Neural cell (in vitro differentiated cells): Measurements from ENCODE around the gene ZC3H15.

ENCODE experiments used
- EZH2 ChIP-seq: fragments of 200-600, 300-800 bp; shearing (Covaris generic), sonication (generic); IDR thresholded peaks from 2 replicates; pipeline ENCODE4 v1.6.1; 2014; ENCODE audit warnings: antibody characterized with exemption, low read length, borderline replicate concordance, mild to moderate bottlenecking; ENCODE audit not compliant: insufficient read depth, poor library complexity, severe bottlenecking
- RAD21 ChIP-seq: fragments of 450-650 bp; conservative IDR thresholded peaks from 2 replicates; pipeline ENCODE4 v1.6.1; 2014; ENCODE audit warnings: antibody characterized with exemption, mild to moderate bottlenecking, moderate library complexity
- SMC3 ChIP-seq: fragments of 450-650 bp; conservative IDR thresholded peaks from 2 replicates; pipeline ENCODE4 v1.6.1; 2014; ENCODE audit warnings: antibody characterized with exemption, mild to moderate bottlenecking, moderate library complexity; ENCODE audit not compliant: poor library complexity
- TF ChIP-seq, protein P1 (sequence below): fragments of 450-650 bp; IDR thresholded peaks from 2 replicates; pipeline ENCODE4 v1.5.1; 2014; ENCODE audit warnings: antibody characterized with exemption, mild to moderate bottlenecking, moderate library complexity; ENCODE audit not compliant: poor library complexity, severe bottlenecking

DNA sequence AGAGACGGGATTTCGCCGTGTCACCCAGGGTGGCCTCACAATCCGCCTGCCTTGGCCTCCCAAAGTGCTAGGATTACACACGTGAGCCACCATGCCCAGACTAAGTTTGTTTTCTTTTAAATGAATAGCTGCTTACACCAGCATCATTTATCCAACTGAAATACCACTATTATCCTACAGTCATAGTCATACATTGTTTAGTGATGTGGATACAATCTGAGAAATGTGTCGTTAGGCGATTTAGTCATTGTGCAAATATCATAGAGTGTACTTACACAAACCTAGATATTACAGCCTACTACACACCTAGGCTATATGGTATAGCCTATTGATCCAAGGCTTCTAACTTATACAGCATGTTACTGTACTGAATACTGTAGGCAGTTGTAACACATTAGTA, 10.3 kb downstream of the ZC3H15 start:
- TF ChIP-seq, protein P1, sequence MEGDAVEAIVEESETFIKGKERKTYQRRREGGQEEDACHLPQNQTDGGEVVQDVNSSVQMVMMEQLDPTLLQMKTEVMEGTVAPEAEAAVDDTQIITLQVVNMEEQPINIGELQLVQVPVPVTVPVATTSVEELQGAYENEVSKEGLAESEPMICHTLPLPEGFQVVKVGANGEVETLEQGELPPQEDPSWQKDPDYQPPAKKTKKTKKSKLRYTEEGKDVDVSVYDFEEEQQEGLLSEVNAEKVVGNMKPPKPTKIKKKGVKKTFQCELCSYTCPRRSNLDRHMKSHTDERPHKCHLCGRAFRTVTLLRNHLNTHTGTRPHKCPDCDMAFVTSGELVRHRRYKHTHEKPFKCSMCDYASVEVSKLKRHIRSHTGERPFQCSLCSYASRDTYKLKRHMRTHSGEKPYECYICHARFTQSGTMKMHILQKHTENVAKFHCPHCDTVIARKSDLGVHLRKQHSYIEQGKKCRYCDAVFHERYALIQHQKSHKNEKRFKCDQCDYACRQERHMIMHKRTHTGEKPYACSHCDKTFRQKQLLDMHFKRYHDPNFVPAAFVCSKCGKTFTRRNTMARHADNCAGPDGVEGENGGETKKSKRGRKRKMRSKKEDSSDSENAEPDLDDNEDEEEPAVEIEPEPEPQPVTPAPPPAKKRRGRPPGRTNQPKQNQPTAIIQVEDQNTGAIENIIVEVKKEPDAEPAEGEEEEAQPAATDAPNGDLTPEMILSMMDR: no peak
- TF ChIP-seq RAD21: no peak
- no peak for TF ChIP-seq EZH2
- no peak for TF ChIP-seq SMC3
